ENCODE data around the gene TNFRSF25. TPM values are rescaled to one million over a fixed set of nuclear protein-coding genes. Genes with fewer than 3 reads are reported as not detected.
A peak's percentile ranks its signal among the peaks of the same experiment; 100 is the strongest.

Gene TNFRSF25
- polyA plus RNA-seq, 1 donor: 55.2 TPM

DNA sequence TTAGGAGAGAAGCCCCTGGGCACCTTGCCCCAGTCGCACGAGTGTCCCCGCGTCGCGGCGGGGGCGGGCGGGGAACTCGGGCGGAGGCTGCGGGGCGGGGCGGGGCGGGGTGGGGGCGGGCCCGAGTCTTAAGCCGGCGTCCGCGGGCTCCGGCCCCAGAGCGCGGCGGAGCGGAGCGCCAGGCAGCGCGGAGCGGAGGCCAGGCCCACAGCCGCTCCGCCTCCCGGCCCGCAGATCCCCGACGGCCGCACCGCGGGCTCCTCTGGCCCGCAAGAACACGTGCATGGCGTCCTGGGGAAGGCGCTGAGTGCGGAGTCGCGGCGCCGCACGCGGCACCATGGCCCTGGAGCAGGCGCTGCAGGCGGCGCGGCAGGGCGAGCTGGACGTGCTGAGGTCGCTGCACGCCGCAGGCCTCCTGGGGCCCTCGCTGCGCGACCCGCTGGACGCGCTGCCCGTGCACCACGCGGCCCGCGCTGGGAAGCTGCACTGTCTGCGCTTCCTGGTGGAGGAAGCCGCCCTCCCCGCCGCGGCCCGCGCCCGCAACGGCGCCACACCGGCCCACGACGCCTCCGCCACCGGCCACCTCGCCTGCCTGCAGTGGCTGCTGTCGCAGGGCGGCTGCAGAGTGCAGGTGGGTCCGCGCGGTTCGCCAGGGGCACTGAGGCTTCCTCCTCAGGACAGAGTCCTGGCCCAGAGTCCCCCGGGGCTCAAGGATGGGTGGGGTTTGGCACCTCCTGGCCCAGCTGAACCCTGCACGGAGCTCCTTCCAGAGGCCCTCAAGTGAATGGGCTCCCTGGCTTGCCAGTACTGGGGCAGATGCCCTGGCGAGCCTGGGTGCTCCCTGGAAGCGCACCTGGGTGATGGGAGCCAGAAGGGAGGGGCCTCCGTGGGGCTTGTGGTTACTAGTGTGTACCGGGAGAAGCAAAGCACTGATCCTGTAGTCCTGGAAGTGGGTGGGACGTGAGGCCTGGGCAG is 41.1 kb downstream of the TNFRSF25 start, which contains the start of gene ESPN:
ESPN (plus strand) TSS at position 158 of the 975 bp plus-strand sequence; CDS start at position 338, 180 bp downstream.
- Histone ChIP-seq H3K4me1 (ENCODE audit: control insufficient read depth, insufficient read depth, low read length) (peaks cover 25% of the 10 kb centered on the region), H3K36me3 (ENCODE audit: control insufficient read depth, insufficient read depth, low read length) (no peaks in the 10 kb centered on the region), H3K4me3 (ENCODE audit: low read length) (no peak within 1 kb of the TSS), H3K27me3 (ENCODE audit: control insufficient read depth, insufficient read depth, low read length) (peaks cover 64% of the 10 kb centered on the region), H3K9me3 (ENCODE audit: control insufficient read depth, low read depth, low read length) (peaks cover 6% of the 10 kb centered on the region), H3K27ac (ENCODE audit: low read length) (no peak within 1 kb of the TSS)
- no CpG with 5 or more reads among the region's 99 CpGs for WGBS (ENCODE audit: insufficient coverage, low lambda C conversion rate)
- no peak for DNase-seq

GRCh38 chr1:6424000-6424565 is 41.9 kb downstream of the TNFRSF25 start:
- Histone ChIP-seq H3K27me3 (ENCODE audit: control insufficient read depth, insufficient read depth, low read length) (peaks cover 71% of the 10 kb centered on the region), H3K27ac (ENCODE audit: low read length) (no peak overlapping the region), H3K9me3 (ENCODE audit: control insufficient read depth, low read depth, low read length) (peaks cover 7% of the 10 kb centered on the region), H3K36me3 (ENCODE audit: control insufficient read depth, insufficient read depth, low read length) (no peaks in the 10 kb centered on the region), H3K4me1 (ENCODE audit: control insufficient read depth, insufficient read depth, low read length) (peaks cover 26% of the 10 kb centered on the region), H3K4me3 (ENCODE audit: low read length) (no peak overlapping the region)
- WGBS (ENCODE audit: insufficient coverage, low lambda C conversion rate): no CpG with 5 or more reads among the region's 35 CpGs
- DNase-seq: no peak

DNA sequence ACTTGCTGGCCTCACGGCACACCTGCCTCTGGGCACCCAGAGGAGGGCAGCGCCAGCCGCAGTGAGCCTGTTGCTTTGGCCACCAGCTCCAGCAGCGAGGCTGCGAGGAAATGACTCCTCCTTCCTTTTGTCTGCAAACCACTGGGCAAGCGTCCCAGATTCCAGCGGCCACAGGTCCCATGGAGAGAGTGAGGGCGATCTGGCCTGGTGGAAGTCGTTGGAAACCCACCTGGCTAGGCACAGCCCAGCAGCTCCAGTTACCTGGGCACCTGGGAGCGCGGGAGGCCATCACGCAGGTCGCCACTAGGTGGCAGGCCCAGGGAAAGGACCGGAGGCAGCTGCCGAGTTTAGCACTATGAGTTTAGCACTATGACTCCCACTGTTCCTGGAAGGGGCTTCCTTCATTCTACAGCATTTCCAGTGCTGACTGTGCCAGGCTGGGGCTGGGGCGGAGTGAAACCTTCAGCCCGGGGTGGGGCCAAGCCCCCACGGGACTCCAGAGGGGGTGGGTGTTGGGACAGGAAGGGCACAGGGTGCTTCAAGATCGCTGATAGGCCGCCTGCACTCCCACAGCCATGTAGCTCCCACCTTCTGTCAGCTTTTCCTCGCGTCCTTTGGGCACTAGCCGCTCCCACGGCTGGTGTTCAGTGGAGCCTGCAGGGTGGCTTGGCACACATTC is 42.5 kb downstream of the TNFRSF25 start:
- H3K9me3 ChIP-seq (ENCODE audit: control insufficient read depth, low read depth, low read length): peaks cover 7% of the 10 kb centered on the region
- no CpG with 5 or more reads among the region's 24 CpGs for WGBS (ENCODE audit: insufficient coverage, low lambda C conversion rate)
- no peak overlapping the region for H3K27ac ChIP-seq (ENCODE audit: low read length)
- H3K4me3 ChIP-seq (ENCODE audit: low read length): no peak overlapping the region
- H3K27me3 ChIP-seq (ENCODE audit: control insufficient read depth, insufficient read depth, low read length): peaks cover 76% of the 10 kb centered on the region
- H3K36me3 ChIP-seq (ENCODE audit: control insufficient read depth, insufficient read depth, low read length): no peaks in the 10 kb centered on the region
- H3K4me1 ChIP-seq (ENCODE audit: control insufficient read depth, insufficient read depth, low read length): peaks cover 26% of the 10 kb centered on the region
- DNase-seq: peak; percentile 46 to 66

- H3K9me3 ChIP-seq (ENCODE audit: control insufficient read depth, low read depth, low read length): peaks cover 7% of the 10 kb centered on the region
- peaks cover 26% of the 10 kb centered on the region for H3K4me1 ChIP-seq (ENCODE audit: control insufficient read depth, insufficient read depth, low read length)
- no peak for DNase-seq
- no peak overlapping the region for H3K27ac ChIP-seq (ENCODE audit: low read length)
- peaks cover 89% of the 10 kb centered on the region for H3K27me3 ChIP-seq (ENCODE audit: control insufficient read depth, insufficient read depth, low read length)
- no CpG with 5 or more reads among the region's 4 CpGs for WGBS (ENCODE audit: insufficient coverage, low lambda C conversion rate)
- H3K36me3 ChIP-seq (ENCODE audit: control insufficient read depth, insufficient read depth, low read length): no peaks in the 10 kb centered on the region
- no peak overlapping the region for H3K4me3 ChIP-seq (ENCODE audit: low read length)
These were observed 44.7 kb downstream of the TNFRSF25 start for GRCh38 chr1:6421266-6421665.

GRCh38 chr1:6420454-6421042 is 45.4 kb downstream of the TNFRSF25 start:
- peak in 1 of 2 donors; percentile 60 for DNase-seq

GRCh38 chr1:6419804-6420453 is 46.0 kb downstream of the TNFRSF25 start, which contains the start of gene HES2:
Gene HES2, minus strand, starts transcription at chr1:6419919. Its CDS starts 99 bp downstream, at chr1:6419820.
- H3K4me1 ChIP-seq (ENCODE audit: control insufficient read depth, insufficient read depth, low read length): peaks cover 31% of the 10 kb centered on the region
- peak in 1 of 2 donors; percentile 50 for DNase-seq
- no peak within 1 kb of the TSS for H3K27ac ChIP-seq (ENCODE audit: low read length)
- peaks cover 5% of the 10 kb centered on the region for H3K9me3 ChIP-seq (ENCODE audit: control insufficient read depth, low read depth, low read length)
- no peaks in the 10 kb centered on the region for H3K36me3 ChIP-seq (ENCODE audit: control insufficient read depth, insufficient read depth, low read length)
- peaks cover 77% of the 10 kb centered on the region for H3K27me3 ChIP-seq (ENCODE audit: control insufficient read depth, insufficient read depth, low read length)
- no peak within 1 kb of the TSS for H3K4me3 ChIP-seq (ENCODE audit: low read length)
- no CpG with 5 or more reads among the region's 62 CpGs for WGBS (ENCODE audit: insufficient coverage, low lambda C conversion rate)

More at GRCh38 chr1:6420454-6421042, 45.4 kb downstream of the TNFRSF25 start:
- H3K27ac ChIP-seq (ENCODE audit: low read length): no peak overlapping the region
- peaks cover 7% of the 10 kb centered on the region for H3K9me3 ChIP-seq (ENCODE audit: control insufficient read depth, low read depth, low read length)
- no peaks in the 10 kb centered on the region for H3K36me3 ChIP-seq (ENCODE audit: control insufficient read depth, insufficient read depth, low read length)
- no peak overlapping the region for H3K4me3 ChIP-seq (ENCODE audit: low read length)
- peaks cover 83% of the 10 kb centered on the region for H3K27me3 ChIP-seq (ENCODE audit: control insufficient read depth, insufficient read depth, low read length)
- H3K4me1 ChIP-seq (ENCODE audit: control insufficient read depth, insufficient read depth, low read length): peaks cover 30% of the 10 kb centered on the region
- no CpG with 5 or more reads among the region's 44 CpGs for WGBS (ENCODE audit: insufficient coverage, low lambda C conversion rate)

DNA sequence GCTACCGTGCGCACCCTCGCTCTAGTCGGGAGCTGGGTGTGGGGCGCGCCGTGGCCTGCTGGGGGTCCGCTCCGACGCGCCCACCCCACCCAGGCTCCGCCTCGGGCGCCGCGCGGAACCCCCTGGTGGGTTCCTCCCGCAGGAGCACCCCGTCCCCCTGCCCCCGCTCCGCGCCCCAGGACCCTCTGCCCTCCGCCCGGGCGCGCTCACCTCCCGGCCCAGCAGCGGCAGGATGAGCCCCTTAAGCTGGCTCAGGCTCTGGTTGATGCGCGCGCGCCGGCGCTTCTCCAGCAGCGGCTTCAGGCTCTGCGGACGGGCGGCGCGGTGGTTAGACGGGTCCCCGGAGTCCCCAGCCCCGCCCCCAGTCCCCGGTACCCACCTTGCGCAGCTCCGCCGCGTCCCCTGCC is 46.6 kb downstream of the TNFRSF25 start:
- H3K4me3 ChIP-seq (ENCODE audit: low read length): no peak overlapping the region
- no peak overlapping the region for H3K27ac ChIP-seq (ENCODE audit: low read length)
- H3K4me1 ChIP-seq (ENCODE audit: control insufficient read depth, insufficient read depth, low read length): peaks cover 36% of the 10 kb centered on the region
- no peaks in the 10 kb centered on the region for H3K36me3 ChIP-seq (ENCODE audit: control insufficient read depth, insufficient read depth, low read length)
- WGBS (ENCODE audit: insufficient coverage, low lambda C conversion rate): no CpG with 5 or more reads among the region's 48 CpGs
- peaks cover 76% of the 10 kb centered on the region for H3K27me3 ChIP-seq (ENCODE audit: control insufficient read depth, insufficient read depth, low read length)
- DNase-seq: no peak
- H3K9me3 ChIP-seq (ENCODE audit: control insufficient read depth, low read depth, low read length): peaks cover 5% of the 10 kb centered on the region

GRCh38 chr1:6418668-6419396 is 47.1 kb downstream of the TNFRSF25 start:
- no peaks in the 10 kb centered on the region for H3K36me3 ChIP-seq (ENCODE audit: control insufficient read depth, insufficient read depth, low read length)
- no CpG with 5 or more reads among the region's 69 CpGs for WGBS (ENCODE audit: insufficient coverage, low lambda C conversion rate)
- H3K4me1 ChIP-seq (ENCODE audit: control insufficient read depth, insufficient read depth, low read length): peaks cover 35% of the 10 kb centered on the region
- H3K4me3 ChIP-seq (ENCODE audit: low read length): no peak overlapping the region
- H3K9me3 ChIP-seq (ENCODE audit: control insufficient read depth, low read depth, low read length): peaks cover 5% of the 10 kb centered on the region
- no peak overlapping the region for H3K27ac ChIP-seq (ENCODE audit: low read length)
- DNase-seq: peak in 1 of 2 donors; percentile 55
- H3K27me3 ChIP-seq (ENCODE audit: control insufficient read depth, insufficient read depth, low read length): peaks cover 71% of the 10 kb centered on the region

DNA sequence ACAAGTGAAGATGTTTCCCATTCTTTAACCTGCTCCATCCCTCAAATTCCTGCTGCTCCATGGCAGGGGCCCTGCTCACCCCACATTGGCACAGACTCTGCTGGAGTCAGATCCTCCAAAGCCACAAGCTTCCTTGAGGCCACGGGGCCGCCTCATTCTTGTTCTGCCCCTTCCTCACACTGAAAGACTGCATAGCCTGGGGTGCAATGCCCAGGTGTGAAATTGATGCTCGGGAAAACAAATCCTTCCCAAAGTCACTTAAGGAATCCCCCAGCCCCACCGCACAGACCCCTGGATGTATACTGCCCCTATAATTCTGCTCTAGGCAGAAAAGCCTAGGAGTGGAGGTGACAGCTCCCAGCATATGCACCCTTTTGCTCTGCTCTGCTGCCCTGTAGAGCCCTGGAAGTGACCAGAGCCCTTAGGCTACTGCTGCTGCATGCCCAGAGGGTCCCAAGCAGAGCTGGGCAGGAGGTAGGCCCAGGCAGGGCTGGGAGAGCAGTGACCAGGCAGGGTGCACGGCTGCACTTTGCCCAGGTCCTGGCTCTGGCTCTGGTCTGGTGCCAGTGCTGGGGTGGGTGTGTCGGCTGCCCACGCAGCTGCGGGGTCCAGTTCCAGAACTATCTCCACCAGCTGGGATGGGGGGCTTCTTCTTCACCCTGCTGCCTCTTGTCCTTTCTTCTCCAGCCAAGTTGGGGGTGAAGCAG is 47.9 kb downstream of the TNFRSF25 start:
- no peak for DNase-seq
- Histone ChIP-seq H3K4me3 (ENCODE audit: low read length) (no peak overlapping the region), H3K27me3 (ENCODE audit: control insufficient read depth, insufficient read depth, low read length) (peaks cover 64% of the 10 kb centered on the region), H3K36me3 (ENCODE audit: control insufficient read depth, insufficient read depth, low read length) (no peaks in the 10 kb centered on the region), H3K9me3 (ENCODE audit: control insufficient read depth, low read depth, low read length) (peaks cover 5% of the 10 kb centered on the region), H3K4me1 (ENCODE audit: control insufficient read depth, insufficient read depth, low read length) (peaks cover 30% of the 10 kb centered on the region), H3K27ac (ENCODE audit: low read length) (no peak overlapping the region)
- WGBS (ENCODE audit: insufficient coverage, low lambda C conversion rate): no CpG with 5 or more reads among the region's 8 CpGs

All from large intestine (tissue), 3 donors.